Caco-2 (cell line): Measurements from ENCODE around the gene RALGPS1. TPM values are rescaled to one million over a fixed set of nuclear protein-coding genes. Genes with fewer than 3 reads are reported as not detected.

ENCODE experiments used
- BruUV-seq: library from RNA; stranded (reverse); fragments of 400-500 nt; replicated peaks from 2 replicates; lab custom pipeline; 2021; lab: Mats Ljungman, UMichigan
- CTCF ChIA-PET: fragments of 300-600 bp; sonication (Branson Sonifier 250); formaldehyde crosslinking; loops from one replicate; lab custom pipeline; 2022; ENCODE audit warnings: antibody characterized with exemption; lab: Charles Lee
- POLR2A ChIA-PET: fragments of 300-600 bp; sonication (Branson Sonifier 250); formaldehyde crosslinking; loops from one replicate; lab custom pipeline; 2022; ENCODE audit warnings: antibody characterized with exemption; lab: Charles Lee
- DNase-seq, 2 experiments: peaks; one replicate each; pipeline versions ENCODE4 v3.0.0 to v3.0.0-alpha.2; 2020 to 2022
- H3K27me3 ChIP-seq: replicated peaks from 2 replicates; pipeline ENCODE4 v1.6.0; 2011; ENCODE audit warnings: low read length; ENCODE audit not compliant: control insufficient read depth, insufficient read depth
- H3K36me3 ChIP-seq: 2 replicates; pipeline ENCODE4 v1.5.1; 2011; ENCODE audit warnings: low read length; ENCODE audit not compliant: control insufficient read depth, insufficient read depth
- H3K4me1 ChIP-seq: fragments of 250-450 bp; sonication (Bioruptor Pico); 2 replicates; pipeline ENCODE4 v1.5.1; 2020; ENCODE audit warnings: mild to moderate bottlenecking
- H3K4me3 ChIP-seq: 2 replicates; pipeline ENCODE4 v1.5.1; 2011; ENCODE audit warnings: low read depth, mild to moderate bottlenecking, control low read depth, low read length
- H3K9me3 ChIP-seq: fragments of 250-450 bp; sonication (Bioruptor Pico); 2 replicates; pipeline ENCODE4 v1.5.1; 2020; ENCODE audit warnings: mild to moderate bottlenecking, moderate library complexity
- H3K27ac Mint-ChIP-seq: one replicate; pipeline ENCODE4 v1.8.0; 2022; ENCODE audit warnings: mixed read lengths; ENCODE audit not compliant: unreplicated experiment
- H3K27me3 Mint-ChIP-seq: one replicate; pipeline ENCODE4 v1.8.0; 2022; ENCODE audit warnings: mixed read lengths; ENCODE audit not compliant: insufficient read depth, unreplicated experiment
- H3K36me3 Mint-ChIP-seq: one replicate; pipeline ENCODE4 v1.8.0; 2022; ENCODE audit warnings: mild to moderate bottlenecking, mixed read lengths; ENCODE audit not compliant: insufficient read depth, unreplicated experiment
- H3K4me1 Mint-ChIP-seq: one replicate; pipeline ENCODE4 v1.8.0; 2022; ENCODE audit warnings: low read depth, mixed read lengths; ENCODE audit not compliant: unreplicated experiment
- H3K4me3 Mint-ChIP-seq: one replicate; pipeline ENCODE4 v1.8.0; 2022; ENCODE audit warnings: mild to moderate bottlenecking, moderate library complexity, mixed read lengths; ENCODE audit not compliant: unreplicated experiment
- H3K9me3 Mint-ChIP-seq: one replicate; pipeline ENCODE4 v1.8.0; 2022; ENCODE audit warnings: mixed read lengths; ENCODE audit not compliant: unreplicated experiment
- CTCF ChIP-seq, 2 experiments: fragments of 200-600 bp in 1 of 2; IDR thresholded peaks; 1 replicate in 1 of 2; 2 replicates in 1 of 2; pipeline versions ENCODE4 v1.5.1 to v1.8.0; 2011 to 2022; ENCODE audit warnings: antibody characterized with exemption in 1 of 2, control low read depth in 1 of 2, inconsistent platforms in 1 of 2, low read depth in 1 of 2, low read length in 1 of 2, mild to moderate bottlenecking in 1 of 2, moderate library complexity in 1 of 2; ENCODE audit not compliant: insufficient read depth in 1 of 2, severe bottlenecking in 1 of 2, unreplicated experiment in 1 of 2
- intact Hi-C: fragments of 100-400 bp; cut with micrococcal nuclease; formaldehyde crosslinking; loops from one replicate; pipeline ENCODE4 v1.10.0; 2022; ENCODE audit not compliant: unreplicated experiment
- total RNA-seq: library from RNA; stranded (reverse); gene quantifications from 2 replicates; pipeline ENCODE4 v1.2.3, GENCODE V29; 2022

The RALGPS1 gene
- total RNA-seq, 1 experiment from 2014 or later: 41.5 TPM

DNA sequence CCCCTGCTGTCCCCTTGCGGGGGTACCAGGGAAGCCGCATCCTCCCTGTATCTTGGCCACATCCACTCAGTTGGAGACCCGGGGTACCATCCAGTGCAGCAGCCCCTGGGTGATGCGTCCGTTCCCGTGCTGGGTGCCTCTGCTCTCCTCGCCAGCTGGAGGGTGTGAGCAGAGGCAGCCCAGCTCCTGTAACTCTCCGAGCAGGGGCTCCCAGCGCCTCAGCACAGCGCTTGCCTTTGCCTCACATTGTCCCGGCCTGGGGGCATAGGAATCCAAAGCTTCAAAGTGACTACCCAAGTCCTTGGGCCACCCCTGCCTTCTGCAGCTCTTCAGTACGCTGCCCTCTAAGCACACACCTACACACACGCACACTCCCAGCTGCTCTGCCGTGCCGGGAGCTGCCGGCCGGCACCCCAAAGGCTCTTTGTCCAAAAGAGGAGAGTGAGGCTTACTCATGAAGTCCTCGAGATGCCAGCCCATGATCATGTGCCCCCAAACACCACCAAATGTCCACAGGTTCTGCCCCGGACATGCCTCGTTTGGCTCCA lies 207.1 kb downstream of the RALGPS1 start:
- no peak overlapping the region for H3K4me3 Mint-ChIP-seq
- ChIA-PET POLR2A (no interaction called here), CTCF (no interaction called here)
- peak overlapping the region; percentile 49 for H3K27ac Mint-ChIP-seq
- DNase-seq: no peak
- no TSS peak for BruUV-seq
- Histone ChIP-seq H3K9me3 (no peaks in the 10 kb centered on the region), H3K4me1 (peaks cover 7% of the 10 kb centered on the region; the same call in 1 of the 2 replicates), H3K4me3 (no peak overlapping the region), H3K36me3 (no peaks in the 10 kb centered on the region; the same call in 1 of the 2 replicates), H3K27me3 (no peaks in the 10 kb centered on the region)
- H3K9me3 Mint-ChIP-seq: no peaks in the 10 kb centered on the region
- intact Hi-C loops: loop anchor here (5.0 kb wide), 1 partner anchor 419 kb away; no protein-coding TSS in a partner anchor
- H3K4me1 Mint-ChIP-seq: peaks cover 15% of the 10 kb centered on the region
- H3K27me3 Mint-ChIP-seq: no peaks in the 10 kb centered on the region
- peaks cover 9% of the 10 kb centered on the region for H3K36me3 Mint-ChIP-seq
- TF ChIP-seq CTCF (IDR thresholded peaks at IDR 0.05; ENCODE audit: insufficient read depth in 1 of 2, low read depth in 1 of 2, low read length in 1 of 2, severe bottlenecking in 1 of 2, unreplicated experiment in 1 of 2): no peak

DNA sequence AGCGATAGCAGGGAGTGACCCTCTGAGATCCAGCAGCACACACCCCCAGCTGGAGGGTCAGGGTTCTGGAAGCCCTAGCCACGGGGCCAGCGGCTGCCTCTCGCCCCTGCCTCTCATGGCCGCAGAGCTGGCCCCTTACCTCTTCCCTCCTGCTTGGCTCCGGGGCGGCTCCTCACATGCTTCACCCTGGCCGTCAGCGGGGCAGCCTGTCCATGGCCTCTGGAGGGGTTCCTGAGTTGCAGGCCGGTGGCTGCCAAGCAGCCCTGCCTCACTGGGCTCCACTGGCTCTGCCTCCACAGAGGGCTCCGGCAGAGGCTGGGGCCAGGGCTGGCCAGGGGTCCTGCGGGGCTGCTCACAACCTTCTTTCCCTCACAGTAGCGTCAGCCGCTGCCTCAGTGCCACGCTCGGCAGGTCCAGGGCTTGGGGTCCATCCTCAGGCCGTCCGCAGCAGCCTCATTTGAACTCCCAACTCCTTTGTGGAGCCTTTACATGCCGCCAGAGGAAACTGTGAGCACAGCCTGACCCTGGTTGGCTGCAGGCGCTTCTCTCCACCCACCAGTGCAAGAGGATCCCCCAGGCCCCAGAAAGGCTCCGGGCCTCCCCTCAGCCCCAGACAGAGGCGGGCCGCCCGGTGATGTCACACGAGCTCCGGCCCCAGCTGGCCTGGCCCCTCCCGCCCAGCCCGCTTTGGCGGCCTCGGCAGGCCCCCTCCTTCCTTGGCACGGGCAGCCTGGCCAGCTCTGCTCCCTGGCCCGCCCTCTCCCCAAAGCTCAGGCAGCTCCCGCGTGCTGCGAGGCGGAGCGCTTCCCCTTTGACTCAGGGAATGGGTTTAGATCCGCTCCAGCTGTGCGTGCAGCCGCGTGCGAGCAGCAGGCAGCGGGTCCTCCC lies 207.8 kb downstream of the RALGPS1 start, which contains the start of gene ANGPTL2:
ANGPTL2 (minus strand) TSS at position 460 of the 888 bp plus-strand sequence. CDS start 13,904 bp downstream, outside the sequence.
- no peaks in the 10 kb centered on the region for H3K27me3 Mint-ChIP-seq
- H3K9me3 ChIP-seq: no peaks in the 10 kb centered on the region
- H3K36me3 Mint-ChIP-seq: peaks cover 14% of the 10 kb centered on the region

More for the DNA sequence above, 207.8 kb downstream of the RALGPS1 start, which contains the start of gene ANGPTL2:
- H3K36me3 ChIP-seq: no peaks in the 10 kb centered on the region; the same call in 1 of the 2 replicates
- H3K4me1 ChIP-seq: peaks cover 7% of the 10 kb centered on the region; the same call in 1 of the 2 replicates
- no peaks in the 10 kb centered on the region for H3K9me3 Mint-ChIP-seq
- H3K4me1 Mint-ChIP-seq: peaks cover 22% of the 10 kb centered on the region
- BruUV-seq: no TSS peak
- TF ChIP-seq CTCF (IDR thresholded peaks at IDR 0.05; ENCODE audit: insufficient read depth in 1 of 2, low read depth in 1 of 2, low read length in 1 of 2, severe bottlenecking in 1 of 2, unreplicated experiment in 1 of 2): no peak
- no peak within 1 kb of the TSS for H3K4me3 Mint-ChIP-seq
- H3K27me3 ChIP-seq: no peaks in the 10 kb centered on the region
- ChIA-PET POLR2A (no interaction called here), CTCF (interaction anchor here (1.0 kb wide), 1 partner anchor 183 kb away, joined by 3 read pairs; no protein-coding TSS in a partner anchor)
- intact Hi-C loops: loop anchor here (5.0 kb wide), 1 partner anchor 420 kb away; no protein-coding TSS in a partner anchor
- no peak within 1 kb of the TSS for H3K4me3 ChIP-seq
- no peak for DNase-seq
- peak within 1 kb of the TSS; percentile 49 for H3K27ac Mint-ChIP-seq
